GM20431 (cell line): Measurements from ENCODE around the gene KRCC1.
"Not testable (repeated sequence)": the region's sequence is repeated elsewhere in the genome, so short reads cannot be mapped to it uniquely, and the experiment has no call there.

Experiments used
- in situ Hi-C: fragments of 300-500 bp; cut with MseI, MboI; formaldehyde crosslinking; loops from one replicate; pipeline ENCODE4 v1.15.0; 2020; ENCODE audit warnings: low sequenced_read_pairs; ENCODE audit not compliant: unreplicated experiment

KRCC1 gene

GRCh38 chr2:88010136-88010535 lies 45.4 kb downstream of the KRCC1 start:
- in situ Hi-C loops = no loop called here

GRCh38 chr2:88006912-88007439 lies 48.6 kb downstream of the KRCC1 start:
- in situ Hi-C loops = no loop called here

- in situ Hi-C loops = no loop called here
These were observed 49.8 kb downstream of the KRCC1 start for GRCh38 chr2:88005776-88006175.

GRCh38 chr2:88003074-88003755 lies 52.4 kb downstream of the KRCC1 start:
- in situ Hi-C loops = no loop called here

GRCh38 chr2:88002359-88002707 lies 53.2 kb downstream of the KRCC1 start:
- in situ Hi-C loops = no loop called here

- in situ Hi-C loops = not testable (repeated sequence)
These were observed 55.1 kb downstream of the KRCC1 start for GRCh38 chr2:88000474-88000873.

GRCh38 chr2:87996570-87996969 lies 59.0 kb downstream of the KRCC1 start:
- in situ Hi-C loops = no loop called here

GRCh38 chr2:87995756-87996155 lies 59.8 kb downstream of the KRCC1 start:
- in situ Hi-C loops = no loop called here

GRCh38 chr2:87994304-87994850 lies 61.2 kb downstream of the KRCC1 start:
- in situ Hi-C loops = not testable (repeated sequence)

- in situ Hi-C loops = not testable (repeated sequence)
These were observed 63.0 kb downstream of the KRCC1 start for GRCh38 chr2:87992569-87992968.

GRCh38 chr2:87987473-87987872 lies 68.1 kb downstream of the KRCC1 start:
- in situ Hi-C loops = not testable (repeated sequence)

GRCh38 chr2:87985902-87986301 lies 69.7 kb downstream of the KRCC1 start:
- in situ Hi-C loops = not testable (repeated sequence)

GRCh38 chr2:87981182-87981581 lies 74.4 kb downstream of the KRCC1 start:
- in situ Hi-C loops = not testable (repeated sequence)
